Psoas muscle (tissue), 8 donors: ENCODE data around the gene SLC25A47. TPM values are rescaled to one million over a fixed set of nuclear protein-coding genes. Genes with fewer than 3 reads are reported as not detected.

Experiments
- ATAC-seq, 4 donors: fragments of 200-7000 bp; cut with Tn5 transposase; one replicate each; pipeline ENCODE4 v1.9.1; 2020; ENCODE audit warnings: moderate library complexity in 3 of 4, mild to moderate bottlenecking in 2 of 4
- DNase-seq, 2 donors: peaks; one replicate each; pipeline ENCODE4 v3.0.0-alpha.2; 2020
- H3K27ac ChIP-seq: fragments of 200-600 bp; one replicate; pipeline ENCODE4 v1.8.0; 2022
- H3K27me3 ChIP-seq, 3 donors: fragments of 200-600 bp in 1 of 3; one replicate each; pipeline versions ENCODE4 v1.6.1 to v1.8.0; 2013 to 2022; ENCODE audit warnings: low read length in 2 of 3, mild to moderate bottlenecking in 2 of 3, moderate library complexity in 1 of 3; ENCODE audit not compliant: insufficient read depth in 3 of 3
- H3K36me3 ChIP-seq, 2 donors: fragments of 200-600 bp in 1 of 2; one replicate each; pipeline versions ENCODE4 v1.6.1 to v1.8.0; 2013 to 2022; ENCODE audit warnings: low read depth in 1 of 2, mild to moderate bottlenecking in 1 of 2, moderate library complexity in 1 of 2; ENCODE audit not compliant: insufficient read depth in 1 of 2
- H3K4me1 ChIP-seq: fragments of 200-600 bp; one replicate; pipeline ENCODE4 v1.8.0; 2022
- H3K4me3 ChIP-seq: fragments of 200-600 bp; one replicate; pipeline ENCODE4 v1.8.0; 2022; ENCODE audit warnings: mild to moderate bottlenecking
- H3K9me3 ChIP-seq: fragments of 200-600 bp; one replicate; pipeline ENCODE4 v1.8.0; 2022
- whole genome bisulfite sequencing, 3 donors: extraction: QIAGEN DNeasy Blood & Tissue Kit; methylation state at CpG; one replicate each; pipeline versions ENCODE4 v1.1.6 to v1.1.7; 2013; 5-methylcytosine and 5-hydroxymethylcytosine counted together
- intact Hi-C, 2 donors: fragments of 100-400 bp; cut with DNase I; formaldehyde crosslinking; loops; one replicate each; pipeline versions ENCODE4 v1.11.0 to v1.14.2; 2022
- polyA plus RNA-seq, 3 donors: library from polyadenylated mRNA; stranded (reverse); fragments of 200-250 nt; gene quantifications; one replicate each; pipeline ENCODE4 v1.2.3, GENCODE V29; 2013
- total RNA-seq, 4 donors: library from RNA; stranded (reverse); fragmentation: NEBNext Ultra II Directional in 2 of 4; extraction: Animal tissue kit (Norgen Biotek cat#: 25700) in 2 of 4; gene quantifications; one replicate each; pipeline versions ENCODE4 v1.2.1 to v1.2.4, GENCODE V29; 2021 to 2023
- TF ChIP-seq, protein P1 (sequence below): fragments of 200-600 bp; IDR thresholded peaks from one replicate; pipeline ENCODE4 v1.8.0; 2022; ENCODE audit warnings: antibody characterized with exemption
- donor health status: healthy with polysubstance abuse.
- donor health status: DM: no; HTN: no; CAD: no; lungs with moderate emphysema.
- donor health status: Bipolar disorder and iron deficiency.
- donor health status: healthy.
- donor health status: DM: yes; HTN: yes; CAD: no.
- donor health status: DM: no; HTN: no; CAD: no.
- donor health status: DM: no; HTN: no; CAD: no.
- donor health status: DM: yes; HTN: yes; CAD: no.

SLC25A47 gene
- total and polyA plus RNA-seq, 7 donors: 0.03 to 0.12 TPM; not detected in 5

DNA sequence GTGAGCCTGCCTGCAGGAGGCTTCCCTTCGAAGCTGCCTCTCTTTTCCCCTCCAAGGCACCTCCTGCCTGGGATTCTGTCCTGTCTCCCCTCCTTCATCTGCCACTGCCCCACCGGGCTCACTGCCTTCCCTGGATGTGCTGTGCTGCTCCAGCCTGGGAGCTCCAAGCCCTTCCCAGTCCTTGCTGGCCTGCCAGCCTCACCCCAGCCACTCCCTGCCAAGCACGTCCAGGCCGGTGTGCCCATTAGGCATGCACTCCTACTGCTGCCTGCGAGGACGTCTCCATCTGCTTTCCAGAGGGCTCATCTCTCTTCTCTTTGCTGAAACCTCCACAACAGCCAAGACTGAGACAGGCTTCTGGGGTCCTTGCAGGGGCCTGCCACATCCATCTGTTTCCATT lies 8.4 kb upstream of the SLC25A47 start:
- TF ChIP-seq, protein P1, sequence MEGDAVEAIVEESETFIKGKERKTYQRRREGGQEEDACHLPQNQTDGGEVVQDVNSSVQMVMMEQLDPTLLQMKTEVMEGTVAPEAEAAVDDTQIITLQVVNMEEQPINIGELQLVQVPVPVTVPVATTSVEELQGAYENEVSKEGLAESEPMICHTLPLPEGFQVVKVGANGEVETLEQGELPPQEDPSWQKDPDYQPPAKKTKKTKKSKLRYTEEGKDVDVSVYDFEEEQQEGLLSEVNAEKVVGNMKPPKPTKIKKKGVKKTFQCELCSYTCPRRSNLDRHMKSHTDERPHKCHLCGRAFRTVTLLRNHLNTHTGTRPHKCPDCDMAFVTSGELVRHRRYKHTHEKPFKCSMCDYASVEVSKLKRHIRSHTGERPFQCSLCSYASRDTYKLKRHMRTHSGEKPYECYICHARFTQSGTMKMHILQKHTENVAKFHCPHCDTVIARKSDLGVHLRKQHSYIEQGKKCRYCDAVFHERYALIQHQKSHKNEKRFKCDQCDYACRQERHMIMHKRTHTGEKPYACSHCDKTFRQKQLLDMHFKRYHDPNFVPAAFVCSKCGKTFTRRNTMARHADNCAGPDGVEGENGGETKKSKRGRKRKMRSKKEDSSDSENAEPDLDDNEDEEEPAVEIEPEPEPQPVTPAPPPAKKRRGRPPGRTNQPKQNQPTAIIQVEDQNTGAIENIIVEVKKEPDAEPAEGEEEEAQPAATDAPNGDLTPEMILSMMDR: no peak
- Histone ChIP-seq H3K27ac (no peak overlapping the region), H3K9me3 (no peaks in the 10 kb centered on the region), H3K36me3 (no peaks in the 10 kb centered on the region), H3K4me1 (peaks cover 14% of the 10 kb centered on the region), H3K27me3 (no peaks in the 10 kb centered on the region), H3K4me3 (no peak overlapping the region)
- intact Hi-C loops: no loop called here
- no peak for DNase-seq
- ATAC-seq: no peak
- WGBS, 3 donors: 58 to 86% (median 69%) methylated on average over 6 of the region's 6 CpGs

DNA sequence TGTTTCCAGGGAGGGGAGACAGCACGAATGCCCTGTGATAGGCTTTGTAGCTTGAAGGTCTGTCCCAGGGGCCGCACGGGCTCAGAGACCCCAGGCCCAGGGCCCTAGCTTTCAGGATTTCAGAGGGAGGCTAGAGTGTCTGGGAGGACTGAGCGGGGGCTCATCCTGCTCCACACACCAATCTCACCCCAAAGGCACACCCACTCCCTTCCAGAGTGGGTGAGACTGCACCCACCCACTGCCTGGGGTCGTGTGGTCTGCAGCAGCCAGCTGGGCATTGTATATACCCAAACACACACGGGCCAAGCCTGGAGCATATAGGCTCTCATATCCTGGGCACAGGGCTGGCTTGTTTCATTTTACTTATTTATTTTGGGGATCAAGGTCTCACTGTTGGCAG lies 5.8 kb upstream of the SLC25A47 start:
- DNase-seq (no peak), ATAC-seq (no peak)
- WGBS, 3 donors: 92 to 96% (median 96%) methylated on average over 6 of the region's 6 CpGs
- Histone ChIP-seq H3K4me3 (peak overlapping the region; percentile 63), H3K36me3 (no peaks in the 10 kb centered on the region), H3K4me1 (peaks cover 14% of the 10 kb centered on the region), H3K27ac (no peak overlapping the region), H3K27me3 (no peaks in the 10 kb centered on the region), H3K9me3 (no peaks in the 10 kb centered on the region)
- intact Hi-C loops: no loop called here
- TF ChIP-seq, protein P1: no peak

DNA sequence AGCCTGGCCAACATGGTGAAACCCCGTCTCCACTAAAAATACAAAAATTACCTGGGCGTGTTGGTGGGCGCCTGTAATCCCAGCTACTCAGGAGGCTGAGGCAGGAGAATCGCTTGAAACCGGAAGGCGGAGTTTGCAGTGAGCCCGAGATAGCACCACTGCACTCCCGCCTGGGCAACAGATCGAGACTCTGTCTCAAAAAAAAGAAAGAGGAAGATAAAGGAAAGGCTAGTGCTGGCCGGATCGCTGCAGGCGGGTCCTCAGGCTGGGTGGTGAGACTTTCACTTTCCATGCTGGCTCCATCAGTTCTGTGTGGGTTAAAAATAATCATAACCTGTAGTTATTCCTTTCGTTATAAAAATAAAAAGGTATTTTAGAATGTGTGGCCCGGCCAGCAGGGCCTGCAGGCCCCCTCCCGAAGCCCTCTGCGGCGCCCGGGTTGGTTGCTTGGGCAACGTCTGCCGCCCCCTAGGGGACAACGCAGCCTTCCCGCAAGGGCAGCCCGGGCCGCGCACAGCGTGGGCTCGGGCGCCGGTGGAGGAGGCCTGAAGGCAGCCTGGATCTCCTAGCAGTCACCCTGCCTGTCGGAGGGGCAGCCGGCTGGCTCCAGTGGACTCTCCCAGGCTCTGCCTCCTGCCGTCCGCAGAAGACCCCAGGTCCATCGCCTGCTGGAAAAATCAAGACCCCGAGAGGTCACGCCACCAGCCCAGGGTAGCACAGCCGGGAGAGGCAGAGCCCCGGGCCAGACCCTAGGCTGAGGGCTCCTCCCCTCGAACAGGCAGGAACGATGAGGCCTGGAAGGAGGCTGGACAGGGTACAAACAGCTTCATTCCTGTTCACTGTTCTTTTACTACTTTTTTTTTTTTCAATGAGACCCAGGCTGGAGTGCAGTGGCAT lies 5.0 kb upstream of the SLC25A47 start:
- DNase-seq: peak; percentile 78 to 88
- Histone ChIP-seq H3K9me3 (no peaks in the 10 kb centered on the region), H3K36me3 (no peaks in the 10 kb centered on the region), H3K27ac (peak overlapping the region; percentile 11), H3K27me3 (no peaks in the 10 kb centered on the region), H3K4me1 (peaks cover 9% of the 10 kb centered on the region), H3K4me3 (peak overlapping the region; percentile 63)
- intact Hi-C loops: no loop called here
- 29 to 37% (median 30%) methylated on average over 40 of the region's 40 CpGs for WGBS, 3 donors
- ATAC-seq: peak; percentile 79 to 93 (median 86)
- TF ChIP-seq, protein P1: peak; percentile 75

DNA sequence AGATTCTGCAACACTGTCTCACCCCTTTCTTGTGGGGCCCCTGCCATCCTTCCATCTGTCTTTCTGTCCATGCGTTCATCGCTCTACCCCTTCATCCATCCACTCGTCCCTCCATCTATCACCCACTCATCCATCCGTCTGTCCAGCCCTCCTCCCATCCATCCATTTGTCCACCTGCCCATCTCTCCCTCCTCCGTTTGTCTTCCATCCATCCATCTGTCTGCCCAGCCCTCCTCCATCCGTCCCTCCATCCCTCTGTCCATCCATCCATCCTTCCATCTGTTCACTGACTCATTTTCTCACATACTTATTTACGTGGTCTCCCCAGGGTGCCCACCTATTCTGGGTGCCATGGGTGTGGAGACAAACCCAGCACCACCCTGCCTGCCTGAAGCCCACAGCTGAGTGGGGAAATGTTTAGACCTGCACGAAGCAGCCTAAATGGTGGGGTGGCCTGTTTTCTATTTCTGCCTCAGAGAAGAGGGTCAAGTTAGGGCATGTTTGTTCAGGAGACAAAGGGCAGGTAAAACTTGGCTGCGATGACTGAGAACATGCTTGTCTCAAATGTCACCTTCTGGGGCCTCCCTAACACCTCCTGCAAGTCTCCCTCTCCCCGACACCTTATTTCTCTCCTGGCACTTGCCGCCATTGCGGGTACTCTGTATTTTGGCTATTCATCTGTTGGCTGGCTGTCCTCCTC lies 2.8 kb upstream of the SLC25A47 start:
- DNase-seq (no peak), ATAC-seq (no peak)
- Histone ChIP-seq H3K4me1 (no peaks in the 10 kb centered on the region), H3K27ac (no peak overlapping the region), H3K27me3 (no peaks in the 10 kb centered on the region), H3K4me3 (no peak overlapping the region), H3K36me3 (no peaks in the 10 kb centered on the region), H3K9me3 (no peaks in the 10 kb centered on the region)
- intact Hi-C loops: no loop called here
- TF ChIP-seq, protein P1: no peak
- 90 to 92% (median 90%) methylated on average over 12 of the region's 12 CpGs for WGBS, 3 donors
